Mesothelial cell of epicardium (in vitro differentiated cells): ENCODE data around the gene PRKN. TPM values are rescaled to one million over a fixed set of nuclear protein-coding genes. Genes with fewer than 3 reads are reported as not detected.
"Not testable (repeated sequence)": the region's sequence is repeated elsewhere in the genome, so short reads cannot be mapped to it uniquely, and the experiment has no call there.

ENCODE experiments used
- DNase-seq, 2 experiments: peaks; one replicate each; pipeline ENCODE4 v3.0.0; 2021; ENCODE audit warnings: low spot score in 2 of 2; ENCODE audit not compliant: unreplicated experiment in 2 of 2
- H3K27ac Mint-ChIP-seq: 2 replicates; pipeline ENCODE4 v1.8.0; 2021; ENCODE audit warnings: mixed read lengths
- H3K27me3 Mint-ChIP-seq: 2 replicates; pipeline ENCODE4 v1.8.0; 2021; ENCODE audit warnings: low read depth, mixed read lengths
- H3K36me3 Mint-ChIP-seq: 2 replicates; pipeline ENCODE4 v1.8.0; 2021; ENCODE audit warnings: mixed read lengths
- H3K4me1 Mint-ChIP-seq: 2 replicates; pipeline ENCODE4 v1.8.0; 2021; ENCODE audit warnings: mixed read lengths
- H3K4me3 Mint-ChIP-seq: 2 replicates; pipeline ENCODE4 v1.8.0; 2021; ENCODE audit warnings: mild to moderate bottlenecking, moderate library complexity, mixed read lengths
- H3K9me3 Mint-ChIP-seq: 2 replicates; pipeline ENCODE4 v1.8.0; 2021; ENCODE audit warnings: mixed read lengths
- total RNA-seq: library from RNA; stranded (reverse); gene quantifications from 3 replicates; pipeline ENCODE4 v1.2.1, GENCODE V29; 2021
- TF ChIP-seq, protein P1 (sequence below): fragments of 200-600 bp; sonication (generic); IDR thresholded peaks from one replicate; pipeline ENCODE4 v1.5.0; 2021; ENCODE audit warnings: antibody characterized with exemption; ENCODE audit not compliant: unreplicated experiment

The PRKN gene
- total RNA-seq, 1 donor from 2014 or later: 7.6 TPM

- TF ChIP-seq, protein P1, sequence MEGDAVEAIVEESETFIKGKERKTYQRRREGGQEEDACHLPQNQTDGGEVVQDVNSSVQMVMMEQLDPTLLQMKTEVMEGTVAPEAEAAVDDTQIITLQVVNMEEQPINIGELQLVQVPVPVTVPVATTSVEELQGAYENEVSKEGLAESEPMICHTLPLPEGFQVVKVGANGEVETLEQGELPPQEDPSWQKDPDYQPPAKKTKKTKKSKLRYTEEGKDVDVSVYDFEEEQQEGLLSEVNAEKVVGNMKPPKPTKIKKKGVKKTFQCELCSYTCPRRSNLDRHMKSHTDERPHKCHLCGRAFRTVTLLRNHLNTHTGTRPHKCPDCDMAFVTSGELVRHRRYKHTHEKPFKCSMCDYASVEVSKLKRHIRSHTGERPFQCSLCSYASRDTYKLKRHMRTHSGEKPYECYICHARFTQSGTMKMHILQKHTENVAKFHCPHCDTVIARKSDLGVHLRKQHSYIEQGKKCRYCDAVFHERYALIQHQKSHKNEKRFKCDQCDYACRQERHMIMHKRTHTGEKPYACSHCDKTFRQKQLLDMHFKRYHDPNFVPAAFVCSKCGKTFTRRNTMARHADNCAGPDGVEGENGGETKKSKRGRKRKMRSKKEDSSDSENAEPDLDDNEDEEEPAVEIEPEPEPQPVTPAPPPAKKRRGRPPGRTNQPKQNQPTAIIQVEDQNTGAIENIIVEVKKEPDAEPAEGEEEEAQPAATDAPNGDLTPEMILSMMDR: no peak
- H3K27ac Mint-ChIP-seq: no peak overlapping the region
Measured at GRCh38 chr6:161313940-161314509, 1413.5 kb downstream of the PRKN start.

DNA sequence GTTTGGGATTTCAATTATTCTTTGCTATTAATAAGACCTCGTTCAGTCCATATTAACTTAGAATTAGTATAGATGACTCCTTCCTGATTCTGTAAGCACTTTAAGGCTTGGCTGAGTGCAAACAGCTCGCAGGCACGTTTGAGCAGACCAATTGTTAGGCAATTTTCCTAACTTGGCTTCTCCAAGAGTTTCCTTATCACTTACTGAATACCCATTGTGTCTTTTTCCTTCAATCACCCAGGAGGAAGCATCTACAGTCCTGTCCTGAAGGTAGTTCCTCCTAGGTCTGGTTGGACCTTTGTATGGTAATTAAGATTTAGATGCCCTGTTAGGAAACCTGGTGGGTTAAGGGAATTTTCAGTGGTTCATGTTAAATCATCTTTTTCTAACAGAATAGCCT, 1414.1 kb downstream of the PRKN start:
- not testable (repeated sequence) for H3K36me3 Mint-ChIP-seq, H3K4me1 Mint-ChIP-seq, H3K27me3 Mint-ChIP-seq, H3K27ac Mint-ChIP-seq, DNase-seq, H3K4me3 Mint-ChIP-seq
- H3K9me3 Mint-ChIP-seq: peaks cover 20% of the 10 kb centered on the region

More at GRCh38 chr6:161313940-161314509, 1413.5 kb downstream of the PRKN start:
- Mint-ChIP-seq H3K36me3 (no peaks in the 10 kb centered on the region), H3K27me3 (no peaks in the 10 kb centered on the region), H3K4me3 (no peak overlapping the region), H3K9me3 (peaks cover 20% of the 10 kb centered on the region), H3K4me1 (no peaks in the 10 kb centered on the region)
- DNase-seq: no peak

DNA sequence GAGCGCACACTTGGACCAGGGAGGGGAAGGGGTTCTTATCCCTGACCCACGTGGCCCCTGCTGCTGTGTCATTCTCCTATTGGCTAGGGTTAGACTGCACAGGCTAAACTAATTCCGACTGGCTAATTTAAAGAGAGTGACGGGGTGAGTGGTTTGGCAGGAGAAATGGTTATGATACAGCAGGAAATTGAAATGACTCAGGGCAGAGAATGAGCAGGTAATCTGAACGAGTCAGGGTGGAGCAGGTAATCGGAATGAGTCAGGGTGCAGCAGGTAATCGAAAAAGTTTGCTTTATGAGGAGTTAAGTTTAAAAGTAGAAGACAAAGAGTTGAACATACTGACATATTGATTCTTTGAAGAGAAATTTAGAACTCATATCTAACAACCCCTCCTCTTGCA, 1417.8 kb downstream of the PRKN start:
- not testable (repeated sequence) for H3K4me1 Mint-ChIP-seq, H3K27ac Mint-ChIP-seq, H3K4me3 Mint-ChIP-seq, DNase-seq, H3K27me3 Mint-ChIP-seq, H3K36me3 Mint-ChIP-seq
- peaks cover 25% of the 10 kb centered on the region for H3K9me3 Mint-ChIP-seq

DNA sequence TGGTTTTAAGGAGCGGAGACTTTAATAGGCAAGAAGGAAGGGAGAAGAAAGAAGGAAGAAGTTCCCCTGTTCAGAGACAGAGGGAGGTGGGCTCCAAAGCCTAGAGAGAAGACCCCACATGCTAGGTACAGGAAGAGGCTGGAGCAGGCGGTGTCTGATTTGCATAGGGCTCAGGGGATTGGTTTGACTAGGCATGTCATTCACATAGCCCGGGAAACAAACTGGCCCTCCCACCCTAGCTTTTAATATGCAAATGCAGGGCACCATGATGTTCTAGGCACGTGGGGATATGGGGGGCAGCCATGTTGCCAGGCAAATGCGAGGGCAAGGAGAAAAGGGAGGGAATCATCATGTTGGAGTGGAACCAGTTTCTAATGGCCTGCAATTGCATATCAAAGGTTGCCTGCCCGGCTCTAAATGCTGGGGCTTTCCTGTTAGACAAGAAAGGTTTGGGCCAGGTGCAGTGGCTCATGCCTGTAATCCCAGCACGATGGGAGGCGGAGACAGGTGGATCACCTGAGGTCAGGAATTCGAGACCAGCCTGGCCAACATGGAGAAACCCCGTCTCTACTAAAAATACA, 1419.4 kb downstream of the PRKN start:
- Mint-ChIP-seq H3K4me1 (no peaks in the 10 kb centered on the region), H3K9me3 (peaks cover 25% of the 10 kb centered on the region), H3K4me3 (no peak overlapping the region), H3K27ac (no peak overlapping the region), H3K27me3 (no peaks in the 10 kb centered on the region), H3K36me3 (no peaks in the 10 kb centered on the region)
- TF ChIP-seq, protein P1: no peak
- DNase-seq: no peak

- no peak overlapping the region for H3K4me3 Mint-ChIP-seq
- no peaks in the 10 kb centered on the region for H3K4me1 Mint-ChIP-seq
- TF ChIP-seq, protein P1: no peak
- H3K36me3 Mint-ChIP-seq: no peaks in the 10 kb centered on the region
- no peaks in the 10 kb centered on the region for H3K27me3 Mint-ChIP-seq
- no peak overlapping the region for H3K27ac Mint-ChIP-seq
- peaks cover 22% of the 10 kb centered on the region for H3K9me3 Mint-ChIP-seq
- DNase-seq: no peak
Measured at GRCh38 chr6:161305860-161306259, 1421.7 kb downstream of the PRKN start.

DNA sequence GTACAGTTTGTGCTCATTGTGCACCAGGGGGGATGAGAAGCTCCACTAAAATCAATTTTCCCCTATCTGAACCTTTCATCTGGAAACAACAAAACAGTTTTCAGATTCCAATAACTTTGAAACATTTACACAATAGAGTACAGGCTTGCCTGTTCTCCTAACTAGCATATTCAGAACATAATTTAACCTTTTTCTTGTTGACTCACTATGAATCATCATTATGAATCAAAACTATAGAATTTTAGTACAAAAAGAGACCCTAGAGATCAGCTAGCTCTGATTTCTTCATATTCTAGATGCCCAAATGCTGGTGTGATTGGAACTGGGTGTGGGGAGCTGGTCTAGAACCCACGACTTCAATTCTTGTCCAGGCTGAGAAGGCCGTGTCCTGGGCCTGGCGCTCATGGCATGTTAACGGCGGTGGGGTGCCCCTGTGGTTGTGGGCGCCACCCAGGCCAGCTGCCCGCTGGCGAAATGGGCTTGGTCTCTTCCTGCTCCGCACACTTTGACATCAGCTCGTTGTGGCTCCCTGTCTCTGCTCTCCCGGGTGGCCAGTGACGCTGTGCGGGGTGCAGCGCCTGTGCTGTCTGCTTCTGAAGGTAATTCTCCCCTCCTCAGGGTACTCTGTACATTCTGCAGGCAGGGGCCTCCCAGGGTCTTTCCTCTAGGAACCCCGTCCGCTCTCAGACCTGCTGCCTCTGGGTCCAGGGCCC, 1423.8 kb downstream of the PRKN start:
- peaks cover 23% of the 10 kb centered on the region for H3K9me3 Mint-ChIP-seq
- DNase-seq: no peak

More for the DNA sequence above, 1423.8 kb downstream of the PRKN start:
- no peaks in the 10 kb centered on the region for H3K4me1 Mint-ChIP-seq
- no peak overlapping the region for H3K4me3 Mint-ChIP-seq
- no peaks in the 10 kb centered on the region for H3K27me3 Mint-ChIP-seq
- TF ChIP-seq, protein P1: no peak
- no peaks in the 10 kb centered on the region for H3K36me3 Mint-ChIP-seq
- H3K27ac Mint-ChIP-seq: no peak overlapping the region
